Measurements from ENCODE around the gene OPA3.
A peak's percentile ranks its signal among the peaks of the same experiment; 100 is the strongest.
"Not testable (repeated sequence)": the region's sequence is repeated elsewhere in the genome, so short reads cannot be mapped to it uniquely, and the experiment has no call there.

OPA3 gene

GRCh38 chr19:45621976-45622503 lies 37.4 kb upstream of the OPA3 start:
- Histone ChIP-seq H3K4me3 (ENCODE audit: control insufficient read depth in 1 of 7, extremely low read depth in 1 of 7, insufficient read depth in 4 of 7, low read depth in 2 of 7, low read length in 6 of 7) (no peak overlapping the region), H3K27me3 (replicated peaks in 2 of 5; ENCODE audit: control insufficient read depth in 4 of 5, insufficient read depth in 5 of 5, low read length in 4 of 5) (no peaks in the 10 kb centered on the region), H3K4me1 (ENCODE audit: control extremely low read depth in 1 of 4, control insufficient read depth in 4 of 4, insufficient read depth in 4 of 4, low read length in 3 of 4) (no peaks in the 10 kb centered on the region), H3K9me3 (ENCODE audit: control extremely low read depth in 1 of 5, control insufficient read depth in 4 of 5, insufficient read depth in 2 of 5, low read depth in 1 of 5, low read length in 4 of 5) (no peaks in the 10 kb centered on the region), H3K27ac (ENCODE audit: insufficient read depth in 1 of 2, low read depth in 1 of 2, low read length in 2 of 2, poor library complexity in 1 of 2, severe bottlenecking in 2 of 2) (no peak overlapping the region), H3K36me3 (ENCODE audit: control insufficient read depth in 4 of 4, insufficient read depth in 4 of 4, low read length in 3 of 4) (peaks cover 6 to 71% (median 28%) of the 10 kb centered on the region in 4 experiments)
- ChIA-PET CTCF (no interaction called here), POLR2A (no interaction called here)
- no peak for DNase-seq
- WGBS (ENCODE audit: insufficient coverage), result 97% methylated on average over 5 of the region's 6 CpGs

- no peaks in the 10 kb centered on the region for H3K27me3 ChIP-seq (replicated peaks in 2 of 5; ENCODE audit: control insufficient read depth in 4 of 5, insufficient read depth in 5 of 5, low read length in 4 of 5)
- H3K9me3 ChIP-seq (ENCODE audit: control extremely low read depth in 1 of 5, control insufficient read depth in 4 of 5, insufficient read depth in 2 of 5, low read depth in 1 of 5, low read length in 4 of 5), result no peaks in the 10 kb centered on the region
- DNase-seq, result no peak
- H3K4me3 ChIP-seq (ENCODE audit: control insufficient read depth in 1 of 7, extremely low read depth in 1 of 7, insufficient read depth in 4 of 7, low read depth in 2 of 7, low read length in 6 of 7), result no peak overlapping the region
- H3K36me3 ChIP-seq (ENCODE audit: control insufficient read depth in 4 of 4, insufficient read depth in 4 of 4, low read length in 3 of 4), result peaks cover 8 to 73% (median 27%) of the 10 kb centered on the region in 4 experiments
- POLR2A ChIA-PET, result no interaction called here
- CTCF ChIA-PET, result interaction anchor here (1.1 kb wide), 1 partner anchor 20 kb away, joined by 3 read pairs; no protein-coding TSS in a partner anchor
- H3K4me1 ChIP-seq (ENCODE audit: control extremely low read depth in 1 of 4, control insufficient read depth in 4 of 4, insufficient read depth in 4 of 4, low read length in 3 of 4), result no peaks in the 10 kb centered on the region
- H3K27ac ChIP-seq (ENCODE audit: insufficient read depth in 1 of 2, low read depth in 1 of 2, low read length in 2 of 2, poor library complexity in 1 of 2, severe bottlenecking in 2 of 2), result no peak overlapping the region
- WGBS (ENCODE audit: insufficient coverage), result 95% methylated on average over 13 of the region's 17 CpGs
Observed at GRCh38 chr19:45621389-45621788, 36.8 kb upstream of the OPA3 start.

GRCh38 chr19:45616704-45617017 lies 32.1 kb upstream of the OPA3 start:
- Histone ChIP-seq H3K27me3 (replicated peaks in 2 of 5; ENCODE audit: control insufficient read depth in 4 of 5, insufficient read depth in 5 of 5, low read length in 4 of 5) (no peaks in the 10 kb centered on the region), H3K36me3 (ENCODE audit: control insufficient read depth in 4 of 4, insufficient read depth in 4 of 4, low read length in 3 of 4) (peaks cover 18 to 76% (median 43%) of the 10 kb centered on the region in 4 experiments), H3K4me3 (ENCODE audit: control insufficient read depth in 1 of 7, extremely low read depth in 1 of 7, insufficient read depth in 4 of 7, low read depth in 2 of 7, low read length in 6 of 7) (no peak overlapping the region), H3K9me3 (ENCODE audit: control extremely low read depth in 1 of 5, control insufficient read depth in 4 of 5, insufficient read depth in 2 of 5, low read depth in 1 of 5, low read length in 4 of 5) (no peaks in the 10 kb centered on the region), H3K4me1 (ENCODE audit: control extremely low read depth in 1 of 4, control insufficient read depth in 4 of 4, insufficient read depth in 4 of 4, low read length in 3 of 4) (no peaks in the 10 kb centered on the region), H3K27ac (ENCODE audit: insufficient read depth in 1 of 2, low read depth in 1 of 2, low read length in 2 of 2, poor library complexity in 1 of 2, severe bottlenecking in 2 of 2) (no peak overlapping the region)
- no peak for DNase-seq
- ChIA-PET CTCF (interaction anchor here (1.2 to 4.5 kb wide), 3 partner anchors 10 to 24 kb away, joined by 3 to 19 read pairs (median 5); partner anchors contain the start of gene EML2), POLR2A (no interaction called here)
- 97% methylated on average over 10 of the region's 10 CpGs for WGBS (ENCODE audit: insufficient coverage)

- Histone ChIP-seq H3K4me3 (ENCODE audit: control insufficient read depth in 1 of 7, extremely low read depth in 1 of 7, insufficient read depth in 4 of 7, low read depth in 2 of 7, low read length in 6 of 7) (no peak overlapping the region), H3K27me3 (replicated peaks in 2 of 5; ENCODE audit: control insufficient read depth in 4 of 5, insufficient read depth in 5 of 5, low read length in 4 of 5) (no peaks in the 10 kb centered on the region), H3K27ac (ENCODE audit: insufficient read depth in 1 of 2, low read depth in 1 of 2, low read length in 2 of 2, poor library complexity in 1 of 2, severe bottlenecking in 2 of 2) (no peak overlapping the region), H3K36me3 (ENCODE audit: control insufficient read depth in 4 of 4, insufficient read depth in 4 of 4, low read length in 3 of 4) (peaks cover 18 to 71% (median 40%) of the 10 kb centered on the region in 4 experiments), H3K4me1 (ENCODE audit: control extremely low read depth in 1 of 4, control insufficient read depth in 4 of 4, insufficient read depth in 4 of 4, low read length in 3 of 4) (no peaks in the 10 kb centered on the region), H3K9me3 (ENCODE audit: control extremely low read depth in 1 of 5, control insufficient read depth in 4 of 5, insufficient read depth in 2 of 5, low read depth in 1 of 5, low read length in 4 of 5) (no peaks in the 10 kb centered on the region)
- ChIA-PET POLR2A (interaction anchor here (0.6 kb wide), 1 partner anchor 143 kb away, joined by 3 read pairs; no protein-coding TSS in a partner anchor), CTCF (interaction anchor here (1.2 to 4.5 kb wide), 4 partner anchors 10 to 25 kb away, joined by 3 to 19 read pairs (median 4); partner anchors contain the start of gene EML2)
- 83% methylated on average over 21 of the region's 37 CpGs for WGBS (ENCODE audit: insufficient coverage)
- DNase-seq, result peak; percentile 81 to 92 (median 89)
Observed at GRCh38 chr19:45615795-45616703, 31.4 kb upstream of the OPA3 start.

GRCh38 chr19:45615056-45615455 lies 30.5 kb upstream of the OPA3 start:
- H3K27me3 ChIP-seq (replicated peaks in 2 of 5; ENCODE audit: control insufficient read depth in 4 of 5, insufficient read depth in 5 of 5, low read length in 4 of 5); H3K4me3 ChIP-seq (ENCODE audit: control insufficient read depth in 1 of 7, extremely low read depth in 1 of 7, insufficient read depth in 4 of 7, low read depth in 2 of 7, low read length in 6 of 7); H3K9me3 ChIP-seq (ENCODE audit: control extremely low read depth in 1 of 5, control insufficient read depth in 4 of 5, insufficient read depth in 2 of 5, low read depth in 1 of 5, low read length in 4 of 5); H3K4me1 ChIP-seq (ENCODE audit: control extremely low read depth in 1 of 4, control insufficient read depth in 4 of 4, insufficient read depth in 4 of 4, low read length in 3 of 4); DNase-seq; H3K27ac ChIP-seq (ENCODE audit: insufficient read depth in 1 of 2, low read depth in 1 of 2, low read length in 2 of 2, poor library complexity in 1 of 2, severe bottlenecking in 2 of 2): not testable (repeated sequence)
- CTCF ChIA-PET, result interaction anchor here (1.2 to 4.5 kb wide), 3 partner anchors 9 to 26 kb away, joined by 3 to 19 read pairs (median 5); partner anchors contain the start of gene EML2
- POLR2A ChIA-PET, result interaction anchor here (0.6 kb wide), 1 partner anchor 144 kb away, joined by 3 read pairs; no protein-coding TSS in a partner anchor
- WGBS (ENCODE audit: insufficient coverage), result 100% methylated on average over 3 of the region's 9 CpGs
- H3K36me3 ChIP-seq (ENCODE audit: control insufficient read depth in 4 of 4, insufficient read depth in 4 of 4, low read length in 3 of 4), result peaks cover 18 to 70% (median 36%) of the 10 kb centered on the region in 4 experiments

- Histone ChIP-seq H3K4me1 (ENCODE audit: control extremely low read depth in 1 of 4, control insufficient read depth in 4 of 4, insufficient read depth in 4 of 4, low read length in 3 of 4) (no peaks in the 10 kb centered on the region), H3K9me3 (ENCODE audit: control extremely low read depth in 1 of 5, control insufficient read depth in 4 of 5, insufficient read depth in 2 of 5, low read depth in 1 of 5, low read length in 4 of 5) (peaks cover 0 to 2% (median 0%) of the 10 kb centered on the region in 5 experiments), H3K36me3 (ENCODE audit: control insufficient read depth in 4 of 4, insufficient read depth in 4 of 4, low read length in 3 of 4) (peaks cover 22 to 71% (median 34%) of the 10 kb centered on the region in 4 experiments), H3K4me3 (ENCODE audit: control insufficient read depth in 1 of 7, extremely low read depth in 1 of 7, insufficient read depth in 4 of 7, low read depth in 2 of 7, low read length in 6 of 7) (no peak overlapping the region), H3K27ac (ENCODE audit: insufficient read depth in 1 of 2, low read depth in 1 of 2, low read length in 2 of 2, poor library complexity in 1 of 2, severe bottlenecking in 2 of 2) (peak overlapping the region in 1 of 2 experiments; percentile 35), H3K27me3 (replicated peaks in 2 of 5; ENCODE audit: control insufficient read depth in 4 of 5, insufficient read depth in 5 of 5, low read length in 4 of 5) (no peaks in the 10 kb centered on the region)
- ChIA-PET POLR2A (no interaction called here), CTCF (interaction anchor here (4.5 kb wide), 1 partner anchor 27 kb away, joined by 19 read pairs; the partner anchor contains the start of gene EML2)
- 95% methylated on average over 7 of the region's 10 CpGs for WGBS (ENCODE audit: insufficient coverage)
- peak in 1 of 3 donors; percentile 15 for DNase-seq
Observed at GRCh38 chr19:45613926-45614725, 29.5 kb upstream of the OPA3 start.
